K562 (cell line): ENCODE measurements around the gene CFL2. TPM values are rescaled to one million over a fixed set of nuclear protein-coding genes. Genes with fewer than 3 reads are reported as not detected.

Source experiments
- ATAC-seq: fragments of 200-7000 bp; cut with Tn5 transposase; 3 replicates; pipeline ENCODE4 v1.9.1; 2020; ENCODE audit warnings: moderate library complexity
- BruUV-seq: library from RNA; stranded (reverse); fragments of 400-500 nt; replicated peaks from 2 replicates; lab custom pipeline; 2021; lab: Mats Ljungman, UMichigan
- CTCF ChIA-PET: fragments of 300-600 bp; formaldehyde crosslinking; extraction: SDS; loops from one replicate; lab custom pipeline; 2021; ENCODE audit warnings: low intra/inter-chr PET ratio; lab: Yijun Ruan, JAX
- POLR2A ChIA-PET: fragments of 300-600, 350-650 bp; sonication (Branson Sonifier 250); formaldehyde crosslinking; extraction: SDS; loops from one replicate; lab custom pipeline; 2021; ENCODE audit warnings: antibody characterized with exemption, inconsistent platforms; lab: Yijun Ruan, JAX
- DNase-seq, 4 experiments: peaks; one replicate each; pipeline versions ENCODE4 v3.0.0 to v3.0.0-alpha.2; 2011 to 2018; ENCODE audit warnings: low spot score in 3 of 4, mixed read lengths in 3 of 4; ENCODE audit errors: extremely low read depth in 1 of 4
- FAIRE-seq: peaks from 2 replicates; lab custom pipeline; 2011; peaks lifted over from hg19 to GRCh38; lab: Jason Lieb, UNC
- H2AFZ ChIP-seq: 2 replicates; pipeline ENCODE4 v1.6.0; 2011; ENCODE audit warnings: low read depth, low read length, control low read depth, inconsistent platforms
- H3K27ac ChIP-seq: fragments of 200-600 bp; 3 replicates; pipeline ENCODE4 v1.8.0; 2011; ENCODE audit warnings: low read depth, mild to moderate bottlenecking, control low read depth, inconsistent platforms, low read length, moderate library complexity, mixed read lengths; ENCODE audit errors: extremely low read depth
- H3K27me3 ChIP-seq, 2 experiments: fragments of 300-600 bp in 1 of 2; 2 replicates in 1 of 2; 3 replicates in 1 of 2; pipeline versions ENCODE4 v1.6.0 to v1.8.0; 2011; ENCODE audit warnings: inconsistent platforms in 2 of 2, low read length in 2 of 2, mild to moderate bottlenecking in 1 of 2, mixed read lengths in 1 of 2, moderate library complexity in 1 of 2; ENCODE audit not compliant: control insufficient read depth in 2 of 2, insufficient read depth in 2 of 2
- H3K36me3 ChIP-seq: fragments of 300-600 bp; 3 replicates; pipeline ENCODE4 v1.8.0; 2011; ENCODE audit warnings: mild to moderate bottlenecking, low read length, inconsistent platforms; ENCODE audit not compliant: control insufficient read depth, insufficient read depth
- H3K4me1 ChIP-seq, 2 experiments: fragments of 200-600 bp in 1 of 2; replicated peaks in 1 of 2; 2 replicates in 1 of 2; 3 replicates in 1 of 2; pipeline versions ENCODE4 v1.5.1 to v1.8.0; 2011; ENCODE audit warnings: inconsistent platforms in 2 of 2, low read length in 2 of 2, mild to moderate bottlenecking in 1 of 2, mixed read lengths in 1 of 2, moderate library complexity in 1 of 2; ENCODE audit not compliant: control insufficient read depth in 2 of 2, insufficient read depth in 2 of 2
- H3K4me2 ChIP-seq: 2 replicates; pipeline ENCODE4 v1.6.1; 2011; ENCODE audit warnings: low read length, control low read depth, inconsistent platforms, mixed read lengths; ENCODE audit not compliant: insufficient read depth
- H3K4me3 ChIP-seq: fragments of 200-600 bp; sonication (generic), shearing (Covaris generic); 2 replicates; pipeline ENCODE4 v1.5.1; 2016; ENCODE audit warnings: control low read depth, inconsistent platforms
- H3K79me2 ChIP-seq: fragments of 200-600 bp; 3 replicates; pipeline ENCODE4 v1.8.0; 2011; ENCODE audit warnings: low read length, inconsistent platforms; ENCODE audit not compliant: control insufficient read depth, insufficient read depth
- H3K9ac ChIP-seq, 2 experiments: 2 replicates each; pipeline versions ENCODE4 v1.6.0 to v1.6.1; 2011; ENCODE audit warnings: low read depth in 2 of 2, low read length in 2 of 2, control low read depth in 1 of 2, inconsistent platforms in 1 of 2, mild to moderate bottlenecking in 1 of 2, mixed read lengths in 1 of 2; ENCODE audit not compliant: insufficient read depth in 1 of 2
- H3K9me1 ChIP-seq: one replicate; pipeline ENCODE4 v1.6.0; 2011; ENCODE audit warnings: inconsistent platforms, mild to moderate bottlenecking, low read length, moderate library complexity; ENCODE audit not compliant: control insufficient read depth, insufficient read depth
- H3K9me3 ChIP-seq: replicated peaks from 2 replicates; pipeline ENCODE4 v1.5.1; 2011; ENCODE audit warnings: low read depth, low read length, inconsistent platforms; ENCODE audit not compliant: control insufficient read depth, insufficient read depth
- H4K20me1 ChIP-seq: replicated peaks from 2 replicates; pipeline ENCODE4 v1.6.1; 2011; ENCODE audit warnings: low read length, inconsistent platforms, mixed read lengths; ENCODE audit not compliant: control insufficient read depth, insufficient read depth
- BRD4 ChIP-seq: fragments of 200-600 bp; sonication (generic); IDR thresholded peaks from 2 replicates; pipeline ENCODE4 v1.6.1; 2017; ENCODE audit warnings: inconsistent platforms
- BRF1 ChIP-seq: IDR thresholded peaks from 3 replicates; pipeline ENCODE4 v1.6.1; 2011; ENCODE audit warnings: borderline replicate concordance, mild to moderate bottlenecking; ENCODE audit not compliant: insufficient read length; ENCODE audit errors: extremely low read depth
- CAMTA2 ChIP-seq: fragments of 250-450 bp; sonication (Bioruptor Pico); conservative IDR thresholded peaks from 2 replicates; pipeline ENCODE4 v1.5.1; 2022
- EGR1 ChIP-seq: fragments of 450-650 bp; conservative IDR thresholded peaks from 2 replicates; pipeline ENCODE4 v1.6.1; 2017; ENCODE audit warnings: mild to moderate bottlenecking
- KDM1A ChIP-seq, 2 experiments: fragments of 450-650 bp; IDR thresholded peaks; 2 replicates each; pipeline ENCODE4 v1.6.1; 2016; ENCODE audit warnings: mild to moderate bottlenecking in 2 of 2
- NFXL1 ChIP-seq: fragments of 450-650 bp; formaldehyde crosslinking; IDR thresholded peaks from 2 replicates; pipeline ENCODE4 v1.4.0; 2021; ENCODE audit warnings: mild to moderate bottlenecking
- ZFP30 ChIP-seq: fragments of 250-450 bp; sonication (Bioruptor Pico); IDR thresholded peaks from 2 replicates; pipeline ENCODE4 v1.8.0; 2022; ENCODE audit warnings: moderate library complexity, mild to moderate bottlenecking, inconsistent platforms, borderline replicate concordance
- ZNF280A ChIP-seq: fragments of 450-650 bp; IDR thresholded peaks from 2 replicates; pipeline ENCODE4 v1.6.1; 2018; ENCODE audit warnings: mild to moderate bottlenecking, low read depth; ENCODE audit not compliant: partially characterized antibody
- WGBS: fragments of 100-300 bp; shearing (Covaris generic); methylation state at CpG from one replicate; pipeline ENCODE4 v1.1.6; 2016; ENCODE audit warnings: low coverage, mixed read lengths; ENCODE audit not compliant: insufficient coverage; ENCODE audit errors: missing lambda C conversion rate; 5-methylcytosine and 5-hydroxymethylcytosine counted together
- in situ Hi-C: fragments of 300-500 bp; cut with MboI; formaldehyde crosslinking; loops from 4 replicates; pipeline ENCODE4 v1.15.0; 2018; ENCODE audit warnings: inconsistent platforms, mixed read lengths
- intact Hi-C: fragments of 100-400 bp; cut with micrococcal nuclease; formaldehyde crosslinking; loops from 2 replicates; pipeline ENCODE4 v1.14.2; 2022
- polyA plus RNA-seq, 8 experiments: library from polyadenylated mRNA; depleted of rRNA in 4 of 8; stranded (reverse) in 5 of 8; unstranded in 3 of 8; fragments of >200 nt; fragmentation: Nextera tagmentation in 2 of 8; fragmentation: Illumina TruSeq in 1 of 8; extraction: Ambion mirVana in 2 of 8; extraction: Trizol in 1 of 8; gene quantifications; 2 replicates each; pipeline versions ENCODE4 v1.2.1 to v1.2.3, GENCODE V29; 2011 to 2014; ENCODE audit warnings: inconsistent platforms in 1 of 8, missing spikeins in 1 of 8
- total RNA-seq, 7 experiments: library from RNA; depleted of rRNA in 6 of 7; stranded (reverse); fragments of >200 nt in 6 of 7; fragmentation: Illumina TruSeq in 2 of 7; extraction: Trizol in 2 of 7; gene quantifications; 2 replicates each; pipeline versions ENCODE4 v1.2.1 to v1.2.3, GENCODE V29; 2011 to 2021; ENCODE audit warnings: low replicate concordance in 1 of 7
- TF ChIP-seq, protein P1 (sequence below): fragments of 450-650 bp; formaldehyde crosslinking; IDR thresholded peaks from 2 replicates; pipeline ENCODE4 v1.4.0; 2020; ENCODE audit warnings: mild to moderate bottlenecking, moderate library complexity

Gene CFL2
- total and polyA plus RNA-seq, 9 of the 15 experiments (the other 6 are each of a cell fraction or from before 2014, with no cell fraction given): 2.0 to 12.7 (median 5.1) TPM

DNA sequence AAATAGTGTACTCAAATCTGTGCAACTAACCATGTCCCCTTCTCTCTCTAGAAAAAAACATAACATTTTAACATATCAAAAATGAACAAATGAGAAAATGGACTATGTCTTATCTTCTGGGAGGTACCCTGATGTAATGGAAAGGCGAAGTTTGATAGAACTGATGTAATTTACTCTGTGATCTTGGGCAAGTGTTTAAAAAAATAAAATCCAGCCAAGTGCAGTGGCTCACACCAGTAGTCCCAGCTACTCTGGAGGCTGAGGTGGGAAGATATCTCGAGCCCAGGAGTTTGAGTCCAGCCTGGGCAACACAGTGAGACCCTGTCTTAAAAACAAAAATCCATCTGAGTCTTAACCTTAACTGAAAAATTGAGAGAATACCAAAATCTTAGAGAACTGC, 35.8 kb upstream of the CFL2 start (continued):
- TF ChIP-seq ZFP30 (CRISPR knock-in tag) (no peak), NFXL1 (CRISPR knock-in tag) (no peak)

- Histone ChIP-seq H3K27me3 (no peaks in the 10 kb centered on the region), H3K36me3 (peaks cover 12% of the 10 kb centered on the region; the same call in 1 of the 3 replicates), H3K9me3 (no peaks in the 10 kb centered on the region), H3K27ac (no peak overlapping the region)
- peak in 1 of 4 experiments; percentile 16 for DNase-seq
- TF ChIP-seq CAMTA2 (CRISPR knock-in tag) (no peak), BRD4 (no peak), EGR1 (0 out of 2 replicates have a peak, but pooled peaks have one; percentile 13), BRF1 (no peak), KDM1A (IDR thresholded peaks at IDR 0.05) (0 out of 4 replicates have a peak, but pooled peaks of 1 of the 2 experiments have one; percentile 19), ZNF280A (no peak)
- TF ChIP-seq, protein P1, sequence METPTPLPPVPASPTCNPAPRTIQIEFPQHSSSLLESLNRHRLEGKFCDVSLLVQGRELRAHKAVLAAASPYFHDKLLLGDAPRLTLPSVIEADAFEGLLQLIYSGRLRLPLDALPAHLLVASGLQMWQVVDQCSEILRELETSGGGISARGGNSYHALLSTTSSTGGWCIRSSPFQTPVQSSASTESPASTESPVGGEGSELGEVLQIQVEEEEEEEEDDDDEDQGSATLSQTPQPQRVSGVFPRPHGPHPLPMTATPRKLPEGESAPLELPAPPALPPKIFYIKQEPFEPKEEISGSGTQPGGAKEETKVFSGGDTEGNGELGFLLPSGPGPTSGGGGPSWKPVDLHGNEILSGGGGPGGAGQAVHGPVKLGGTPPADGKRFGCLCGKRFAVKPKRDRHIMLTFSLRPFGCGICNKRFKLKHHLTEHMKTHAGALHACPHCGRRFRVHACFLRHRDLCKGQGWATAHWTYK (CRISPR knock-in tag): no peak
- TF ChIP-seq, all 486 proteins: peak for 2
- Histone ChIP-seq H4K20me1 (no peaks in the 10 kb centered on the region), H3K9ac (no peak overlapping the region), H3K4me3 (no peak overlapping the region), H3K4me2 (no peak overlapping the region), H2AFZ (no peak overlapping the region), H3K9me1 (no peaks in the 10 kb centered on the region), H3K79me2 (no peaks in the 10 kb centered on the region), H3K4me1 (no peaks in the 10 kb centered on the region; a peak in 1 of 5 replicates)
- peak; percentile 76 for ATAC-seq
- intact Hi-C loops: no loop called here
- in situ Hi-C loops: no loop called here
- ChIA-PET POLR2A (interaction anchor here (1.0 to 1.4 kb wide), 3 partner anchors 16 to 35 kb away, joined by 3 to 5 read pairs (median 3); partner anchors contain the start of gene CFL2), CTCF (no interaction called here)
- FAIRE-seq: peak; percentile 59
- no TSS peak for BruUV-seq
- WGBS: 11% methylated on average over 6 of the region's 6 CpGs
Observed at GRCh38 chr14:34749408-34749807, 35.0 kb upstream of the CFL2 start.
